Measurements from ENCODE around the gene DMC1.

DNA sequence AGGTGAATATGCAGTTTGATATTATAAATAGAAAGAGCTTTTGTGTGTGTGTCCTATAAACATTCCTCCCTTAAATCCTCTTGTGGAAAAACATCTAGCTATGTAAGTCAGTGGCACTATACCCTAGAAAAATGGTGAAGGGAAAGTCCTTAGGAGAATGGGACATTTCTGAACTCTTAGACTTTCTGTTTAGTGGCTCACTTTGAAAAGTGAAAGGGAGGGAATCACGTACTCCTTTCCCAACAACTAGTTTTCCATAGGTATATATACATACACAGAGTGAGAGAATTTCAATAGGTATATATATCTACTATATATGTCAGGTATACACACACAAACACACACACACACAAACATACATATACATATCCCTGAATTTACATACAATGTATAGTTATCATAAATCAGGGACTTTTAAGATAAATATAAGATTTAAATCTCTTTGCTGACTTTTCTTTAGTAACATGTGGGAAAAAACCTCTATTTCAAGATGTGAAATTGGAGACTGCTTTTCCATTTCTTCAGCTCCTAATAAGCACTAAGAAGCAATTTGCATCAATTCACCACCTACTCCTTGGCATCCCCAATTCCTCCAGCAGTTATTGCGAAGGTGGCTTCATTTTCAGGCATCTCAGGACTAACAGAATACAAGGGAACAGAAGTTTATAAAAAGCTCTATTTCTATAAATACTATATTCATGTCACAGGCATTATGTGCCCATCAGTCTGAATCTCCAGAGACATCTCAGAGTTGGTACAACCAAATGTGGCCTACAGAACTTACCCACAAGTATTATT is 50.3 kb downstream of the DMC1 start:
- no peak for TF ChIP-seq POLR2A (IDR thresholded peaks at IDR 0.05)
- TF ChIP-seq, protein P1, sequence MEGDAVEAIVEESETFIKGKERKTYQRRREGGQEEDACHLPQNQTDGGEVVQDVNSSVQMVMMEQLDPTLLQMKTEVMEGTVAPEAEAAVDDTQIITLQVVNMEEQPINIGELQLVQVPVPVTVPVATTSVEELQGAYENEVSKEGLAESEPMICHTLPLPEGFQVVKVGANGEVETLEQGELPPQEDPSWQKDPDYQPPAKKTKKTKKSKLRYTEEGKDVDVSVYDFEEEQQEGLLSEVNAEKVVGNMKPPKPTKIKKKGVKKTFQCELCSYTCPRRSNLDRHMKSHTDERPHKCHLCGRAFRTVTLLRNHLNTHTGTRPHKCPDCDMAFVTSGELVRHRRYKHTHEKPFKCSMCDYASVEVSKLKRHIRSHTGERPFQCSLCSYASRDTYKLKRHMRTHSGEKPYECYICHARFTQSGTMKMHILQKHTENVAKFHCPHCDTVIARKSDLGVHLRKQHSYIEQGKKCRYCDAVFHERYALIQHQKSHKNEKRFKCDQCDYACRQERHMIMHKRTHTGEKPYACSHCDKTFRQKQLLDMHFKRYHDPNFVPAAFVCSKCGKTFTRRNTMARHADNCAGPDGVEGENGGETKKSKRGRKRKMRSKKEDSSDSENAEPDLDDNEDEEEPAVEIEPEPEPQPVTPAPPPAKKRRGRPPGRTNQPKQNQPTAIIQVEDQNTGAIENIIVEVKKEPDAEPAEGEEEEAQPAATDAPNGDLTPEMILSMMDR (IDR thresholded peaks at IDR 0.05), result no peak

Data from esophagus squamous epithelium (tissue), 4 donors.